Subcutaneous adipose tissue (tissue), 4 donors: ENCODE data around the gene DENND5B. TPM values are rescaled to one million over a fixed set of nuclear protein-coding genes. Genes with fewer than 3 reads are reported as not detected.

Experiments used
- small RNA-seq: library from RNA; depleted of rRNA; stranded (forward); fragments of <200 nt; gene quantifications from one replicate; pipeline ENCODE3, GENCODE V24; 2016
- total RNA-seq, 4 donors: library from RNA; depleted of rRNA; stranded (reverse); fragments of >200 nt; gene quantifications; one replicate each; pipeline ENCODE4 v1.1.0, GENCODE V29; 2016
- TF ChIP-seq, protein P1 (sequence below): fragments of 450-650 bp; IDR thresholded peaks from one replicate; pipeline ENCODE4 v1.5.1; 2016; ENCODE audit warnings: low read depth, mild to moderate bottlenecking, control low read depth, antibody characterized with exemption, moderate library complexity

Gene DENND5B
- total RNA-seq, 4 donors from 2014 or later, result 11.1 to 19.2 (median 14.0) TPM

DNA sequence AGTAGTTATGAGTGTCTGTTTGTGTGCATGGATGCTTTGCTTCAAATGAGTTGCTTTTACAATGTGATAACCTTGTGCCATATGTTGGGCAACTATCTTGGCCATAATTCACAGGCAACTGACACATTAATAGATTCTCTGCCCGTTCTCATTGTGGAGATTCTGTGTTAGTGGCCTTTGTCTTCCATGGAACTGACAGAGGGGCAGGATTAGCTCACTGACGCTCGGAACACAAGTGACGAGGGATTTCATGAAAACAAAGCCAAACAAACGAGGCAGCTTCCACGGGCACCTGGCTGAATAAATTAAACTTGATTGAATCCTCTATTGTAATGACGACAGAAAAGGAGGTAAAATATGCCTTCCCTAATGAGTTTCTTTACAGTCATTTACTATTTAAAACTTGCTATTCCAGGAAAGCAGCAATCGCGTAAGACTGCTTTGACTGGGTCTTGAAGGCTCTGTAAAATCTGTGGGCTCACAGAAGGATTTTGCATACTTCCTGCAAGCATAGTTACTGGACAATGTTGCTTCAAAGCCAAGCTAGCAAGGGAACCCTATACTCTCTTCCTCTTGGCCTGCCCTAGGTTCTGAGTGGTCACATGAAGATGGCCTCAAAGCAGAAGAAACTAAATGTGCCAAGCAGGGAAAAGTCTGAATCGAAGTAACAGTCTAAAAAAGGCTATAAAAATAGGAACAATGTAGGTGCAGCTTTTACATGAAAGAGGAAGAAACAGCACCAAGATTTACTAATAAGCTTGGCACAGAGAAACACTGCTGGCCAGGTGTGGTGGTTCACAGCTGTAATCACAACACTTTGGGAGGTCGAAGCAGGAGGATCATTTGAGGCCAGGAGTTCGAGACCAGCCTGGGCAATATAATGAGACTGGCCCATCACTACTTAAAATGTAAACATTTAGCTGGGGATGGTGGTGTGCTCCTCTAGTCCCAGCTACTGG, 236.9 kb downstream of the DENND5B start:
- TF ChIP-seq, protein P1, sequence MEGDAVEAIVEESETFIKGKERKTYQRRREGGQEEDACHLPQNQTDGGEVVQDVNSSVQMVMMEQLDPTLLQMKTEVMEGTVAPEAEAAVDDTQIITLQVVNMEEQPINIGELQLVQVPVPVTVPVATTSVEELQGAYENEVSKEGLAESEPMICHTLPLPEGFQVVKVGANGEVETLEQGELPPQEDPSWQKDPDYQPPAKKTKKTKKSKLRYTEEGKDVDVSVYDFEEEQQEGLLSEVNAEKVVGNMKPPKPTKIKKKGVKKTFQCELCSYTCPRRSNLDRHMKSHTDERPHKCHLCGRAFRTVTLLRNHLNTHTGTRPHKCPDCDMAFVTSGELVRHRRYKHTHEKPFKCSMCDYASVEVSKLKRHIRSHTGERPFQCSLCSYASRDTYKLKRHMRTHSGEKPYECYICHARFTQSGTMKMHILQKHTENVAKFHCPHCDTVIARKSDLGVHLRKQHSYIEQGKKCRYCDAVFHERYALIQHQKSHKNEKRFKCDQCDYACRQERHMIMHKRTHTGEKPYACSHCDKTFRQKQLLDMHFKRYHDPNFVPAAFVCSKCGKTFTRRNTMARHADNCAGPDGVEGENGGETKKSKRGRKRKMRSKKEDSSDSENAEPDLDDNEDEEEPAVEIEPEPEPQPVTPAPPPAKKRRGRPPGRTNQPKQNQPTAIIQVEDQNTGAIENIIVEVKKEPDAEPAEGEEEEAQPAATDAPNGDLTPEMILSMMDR, result no peak

DNA sequence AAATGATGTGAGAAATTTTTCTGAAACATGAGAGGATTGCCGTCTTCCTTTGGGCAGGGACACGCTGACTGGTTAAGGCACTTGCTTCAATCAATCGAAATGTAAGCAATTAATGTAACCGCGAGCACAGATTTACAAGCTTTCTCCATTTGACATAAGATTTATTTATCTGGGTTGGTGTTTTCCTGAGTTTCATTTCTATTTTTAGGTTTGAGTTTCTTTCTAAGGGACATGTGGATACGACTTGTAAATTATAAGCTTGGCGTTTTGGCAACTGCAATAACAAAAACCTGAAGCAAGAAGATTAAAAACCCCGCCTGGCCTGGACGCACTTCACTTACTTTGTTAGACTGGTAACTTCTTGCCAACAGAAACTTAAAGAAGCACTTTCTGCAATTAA, 244.7 kb downstream of the DENND5B start:
- TF ChIP-seq, protein P1, result no peak

DNA sequence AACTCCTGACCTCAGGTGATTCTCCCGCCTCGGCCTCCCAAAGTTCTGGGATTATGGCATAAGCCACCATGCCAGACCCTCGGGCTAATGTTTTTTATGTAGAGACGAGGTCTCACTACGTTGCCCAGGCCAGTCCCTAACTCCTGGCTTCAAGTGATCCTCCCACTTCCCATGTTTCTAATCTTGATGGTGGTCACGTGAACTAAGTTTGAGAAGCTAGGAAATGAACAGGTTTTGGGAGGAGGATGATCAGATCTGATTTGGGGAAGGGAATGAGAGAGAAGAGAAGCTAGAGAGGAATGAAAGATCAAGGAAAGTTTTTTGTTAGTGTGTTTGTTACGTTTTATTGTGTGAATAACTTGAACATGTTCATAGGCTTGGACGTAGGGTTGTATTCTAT, 247.8 kb downstream of the DENND5B start:
- TF ChIP-seq, protein P1, result no peak

DNA sequence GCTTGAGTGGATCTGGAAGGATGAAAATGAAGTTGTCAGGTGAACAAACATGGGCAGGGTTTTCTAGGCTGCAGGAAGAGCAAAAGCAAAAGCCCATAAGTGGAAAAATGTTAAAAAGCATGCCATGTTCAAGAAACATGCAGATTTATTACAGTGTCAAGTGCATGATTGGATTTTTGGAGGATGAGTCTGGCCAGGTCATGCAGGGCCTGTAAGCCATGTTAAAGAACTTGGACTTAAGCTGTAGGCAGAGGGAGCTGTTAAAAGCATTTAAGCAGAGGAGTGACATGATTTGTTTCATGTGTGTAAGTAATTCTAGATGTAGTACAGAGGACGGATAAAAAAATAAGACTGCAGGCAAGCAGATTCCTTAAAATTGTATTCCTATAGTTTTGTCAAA, 248.7 kb downstream of the DENND5B start:
- TF ChIP-seq, protein P1, result no peak

DNA sequence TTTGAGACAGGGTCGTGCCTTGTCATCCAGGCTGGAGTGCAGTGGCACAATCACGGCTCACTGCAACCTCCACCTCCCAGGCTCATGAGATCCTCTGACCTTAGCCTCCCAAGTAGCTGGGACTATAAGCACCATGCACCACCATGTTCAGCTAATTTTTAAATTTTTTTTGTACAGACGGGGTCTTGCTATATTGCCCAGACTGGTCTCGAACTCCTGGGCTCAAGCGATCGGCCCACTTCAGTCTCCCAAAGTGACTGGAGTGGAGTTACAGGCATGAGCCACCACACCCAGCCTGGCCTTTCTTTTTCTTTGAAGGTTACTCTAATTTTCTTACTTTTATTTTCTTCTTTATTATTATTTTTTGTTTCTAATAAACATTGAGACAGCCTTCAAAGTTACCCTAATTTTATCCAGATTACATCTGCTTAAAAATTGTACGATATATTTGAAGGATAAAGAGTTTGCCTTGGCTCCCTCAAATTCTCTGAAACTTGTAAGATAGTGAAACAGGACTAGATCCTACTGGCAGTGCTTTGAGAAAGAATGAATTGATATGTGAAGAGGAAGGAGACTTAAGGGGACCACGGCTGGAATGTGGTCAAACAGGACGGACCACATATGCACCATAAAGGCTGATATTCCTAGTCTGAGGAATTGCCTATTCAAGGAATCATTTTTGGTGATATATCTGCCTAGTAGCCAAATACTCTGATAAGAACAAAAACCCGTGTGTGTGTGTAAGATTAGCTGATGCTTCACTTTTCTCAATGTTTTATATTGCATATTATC, 250.9 kb downstream of the DENND5B start:
- TF ChIP-seq, protein P1, result no peak

DNA sequence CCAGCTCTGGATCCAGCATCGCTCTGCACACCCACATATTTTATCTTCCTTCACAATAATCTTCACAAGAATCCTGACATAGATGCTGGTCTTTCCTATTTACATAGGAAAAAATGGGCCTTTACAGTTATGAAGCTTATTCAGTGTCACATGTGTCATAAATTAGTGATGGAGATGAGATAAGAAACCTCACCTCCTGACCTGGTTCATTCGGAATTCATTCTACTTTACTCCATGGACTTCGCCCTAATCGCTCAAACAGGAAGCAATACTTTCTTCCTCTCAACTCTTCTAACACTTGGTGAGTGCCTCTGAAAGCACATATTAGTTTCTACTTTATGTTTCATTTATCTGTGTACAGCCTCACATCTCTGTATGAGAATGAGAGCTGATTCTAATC, 253.0 kb downstream of the DENND5B start:
- TF ChIP-seq, protein P1, result no peak

Small RNA genes lying within 50 kb of the gene (small RNA-seq; reads per million reads assigned to genes)
- gene RF00019 (0.49 reads per million), gene RF00026 (not detected), gene RNU5F-4P (not detected), gene RNU6-618P (not detected), gene RPL31P50 (not detected)

Other genes starting within 250 kb of the DENND5B start
- gene ETFBKMT, start 68.6 kb upstream of the DENND5B start, total RNA-seq, result 1 to 10 TPM; 1.9 to 5.7 (median 4.3) TPM
- gene AMN1, start 137.9 kb upstream of the DENND5B start, total RNA-seq, result 1 to 10 TPM; 5.8 to 7.5 (median 6.9) TPM